HG03469 (cell line): Measurements from ENCODE around the gene PHF21A.
A peak's percentile ranks its signal among the peaks of the same experiment; 100 is the strongest.

Experiments
- ATAC-seq: cut with Tn5 transposase; IDR thresholded peaks from one replicate; pipeline ENCODE4 v1.9.1; 2021; ENCODE audit warnings: mild to moderate bottlenecking, moderate library complexity, moderate number of reproducible peaks; ENCODE audit not compliant: unreplicated experiment

PHF21A gene

DNA sequence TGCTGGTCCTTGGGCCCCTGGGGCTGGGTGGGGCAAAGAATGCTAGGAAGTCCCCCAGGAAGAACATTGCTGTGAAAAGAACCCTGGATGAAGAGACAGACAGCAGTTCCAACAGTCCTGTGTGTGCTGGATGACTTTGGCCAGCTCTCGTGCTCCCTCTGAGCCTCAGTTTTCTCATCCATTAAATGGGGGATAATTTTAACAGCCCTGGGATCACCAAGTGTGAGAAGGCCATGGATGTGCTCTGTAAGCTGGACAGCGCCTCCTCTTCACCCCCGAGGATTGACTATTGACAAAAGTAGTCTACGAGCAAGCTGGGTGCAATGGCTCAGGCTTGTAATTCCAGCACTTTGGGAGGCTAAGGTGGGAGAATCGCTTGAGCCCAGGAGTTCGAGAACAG, 196.3 kb downstream of the PHF21A start:
- ATAC-seq = no peak

DNA sequence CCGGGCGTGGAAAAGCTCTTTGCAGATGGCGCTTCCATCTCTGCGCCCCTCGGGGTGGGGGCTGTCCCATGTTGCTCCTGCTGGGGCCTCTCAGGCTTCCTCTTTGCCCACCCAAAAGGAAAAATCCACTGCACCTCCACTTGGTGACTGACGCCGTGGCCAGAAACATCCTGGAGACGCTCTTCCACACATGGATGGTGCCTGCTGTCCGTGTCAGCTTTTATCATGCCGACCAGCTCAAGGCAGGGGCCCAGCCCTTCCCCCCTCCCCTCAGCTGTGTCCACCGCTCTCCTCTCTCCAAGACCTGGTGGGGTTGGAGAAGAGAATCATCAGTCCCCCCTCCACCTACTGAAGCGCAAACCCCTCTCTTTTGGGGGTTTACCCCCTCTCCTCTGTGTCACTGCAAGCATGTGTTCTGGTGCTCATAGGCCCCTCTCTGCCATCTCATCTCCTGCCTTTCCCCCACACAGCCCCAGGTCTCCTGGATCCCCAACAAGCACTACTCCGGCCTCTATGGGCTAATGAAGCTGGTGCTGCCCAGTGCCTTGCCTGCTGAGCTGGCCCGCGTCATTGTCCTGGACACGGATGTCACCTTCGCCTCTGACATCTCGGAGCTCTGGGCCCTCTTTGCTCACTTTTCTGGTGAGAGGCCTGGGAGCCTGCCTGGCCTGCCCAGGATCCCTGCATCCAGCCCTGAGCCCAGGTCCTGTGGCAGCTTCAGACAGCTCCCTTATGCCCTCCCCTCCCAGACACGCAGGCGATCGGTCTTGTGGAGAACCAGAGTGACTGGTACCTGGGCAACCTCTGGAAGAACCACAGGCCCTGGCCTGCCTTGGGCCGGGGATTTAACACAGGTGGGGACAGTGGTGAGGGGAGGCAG, 197.0 kb downstream of the PHF21A start:
- no peak for ATAC-seq

DNA sequence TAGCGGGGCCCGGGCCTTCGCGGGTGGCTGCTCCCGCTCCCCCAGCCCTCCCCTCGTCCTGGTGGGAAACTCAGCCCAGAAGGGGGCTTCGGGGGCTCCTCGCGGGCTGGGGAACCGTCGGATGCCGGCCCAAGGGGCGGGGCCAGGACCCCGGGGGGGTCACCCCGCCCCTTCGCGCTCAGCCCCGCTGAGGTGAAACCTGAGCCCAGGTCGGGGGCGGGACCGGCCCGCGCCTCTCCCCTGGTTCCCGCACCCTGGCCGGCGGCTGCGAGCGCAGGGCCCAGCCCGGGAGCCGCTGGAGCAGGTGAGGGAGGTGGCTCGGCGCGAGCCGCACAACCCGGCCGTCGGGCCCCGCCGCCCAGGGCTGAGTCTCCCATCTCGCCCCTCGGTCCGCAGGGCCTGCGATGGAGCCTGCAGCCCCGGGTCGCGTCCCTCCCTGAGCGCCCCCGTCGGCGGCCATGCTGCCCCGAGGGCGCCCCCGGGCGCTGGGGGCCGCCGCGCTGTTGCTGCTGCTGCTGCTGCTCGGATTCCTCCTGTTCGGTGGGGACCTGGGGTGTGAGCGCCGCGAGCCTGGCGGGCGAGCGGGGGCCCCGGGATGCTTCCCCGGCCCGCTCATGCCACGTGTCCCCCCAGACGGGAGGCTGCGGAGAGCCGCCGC, 198.7 kb downstream of the PHF21A start, which contains the start of gene LARGE2:
LARGE2 (plus strand) TSS at position 232 of the 658 bp plus-strand sequence; CDS start at position 459, 227 bp downstream.
- ATAC-seq = no peak

DNA sequence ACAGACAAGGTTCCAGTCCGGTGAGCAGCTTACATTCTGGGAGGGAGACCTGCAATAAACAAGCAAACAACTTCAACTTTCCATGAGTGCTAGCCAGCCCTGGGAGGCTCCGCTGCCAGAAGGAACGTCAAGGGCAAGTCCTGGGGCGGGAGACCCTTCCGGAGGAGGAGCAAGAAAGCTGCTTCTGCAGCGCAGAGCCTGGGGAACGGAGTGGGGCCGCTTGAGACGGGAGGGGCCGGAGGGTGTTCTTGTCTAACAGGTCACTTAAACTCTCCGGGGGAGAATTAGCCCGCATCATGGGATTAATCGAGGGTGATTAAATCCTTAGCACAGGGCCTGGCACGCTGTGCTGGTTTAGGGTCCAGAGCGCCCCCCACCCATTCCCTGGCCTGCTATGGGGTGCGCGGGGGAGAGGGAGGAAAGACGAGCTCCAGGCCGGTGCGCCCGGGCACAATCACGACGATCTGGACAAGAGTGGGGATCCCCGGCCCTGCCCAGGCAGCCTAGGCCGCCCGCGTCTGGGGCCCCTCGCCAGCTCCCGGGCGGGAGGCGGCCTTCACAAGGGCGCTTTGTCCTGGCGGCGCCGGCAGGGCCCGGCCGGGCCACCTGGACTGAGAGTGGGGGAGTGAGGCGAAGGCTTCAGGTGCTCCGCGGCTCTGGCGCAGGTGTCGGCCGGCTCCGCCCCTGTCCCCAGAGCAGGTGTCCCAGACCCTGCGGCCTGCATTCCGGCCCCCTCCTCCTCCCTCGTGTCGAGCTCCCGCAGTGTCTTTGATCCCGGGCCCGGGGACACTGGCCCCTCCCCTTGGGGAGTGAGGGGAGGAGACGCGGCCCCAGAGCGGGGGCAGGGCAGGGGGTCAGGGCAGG, 199.5 kb downstream of the PHF21A start:
- ATAC-seq = no peak

DNA sequence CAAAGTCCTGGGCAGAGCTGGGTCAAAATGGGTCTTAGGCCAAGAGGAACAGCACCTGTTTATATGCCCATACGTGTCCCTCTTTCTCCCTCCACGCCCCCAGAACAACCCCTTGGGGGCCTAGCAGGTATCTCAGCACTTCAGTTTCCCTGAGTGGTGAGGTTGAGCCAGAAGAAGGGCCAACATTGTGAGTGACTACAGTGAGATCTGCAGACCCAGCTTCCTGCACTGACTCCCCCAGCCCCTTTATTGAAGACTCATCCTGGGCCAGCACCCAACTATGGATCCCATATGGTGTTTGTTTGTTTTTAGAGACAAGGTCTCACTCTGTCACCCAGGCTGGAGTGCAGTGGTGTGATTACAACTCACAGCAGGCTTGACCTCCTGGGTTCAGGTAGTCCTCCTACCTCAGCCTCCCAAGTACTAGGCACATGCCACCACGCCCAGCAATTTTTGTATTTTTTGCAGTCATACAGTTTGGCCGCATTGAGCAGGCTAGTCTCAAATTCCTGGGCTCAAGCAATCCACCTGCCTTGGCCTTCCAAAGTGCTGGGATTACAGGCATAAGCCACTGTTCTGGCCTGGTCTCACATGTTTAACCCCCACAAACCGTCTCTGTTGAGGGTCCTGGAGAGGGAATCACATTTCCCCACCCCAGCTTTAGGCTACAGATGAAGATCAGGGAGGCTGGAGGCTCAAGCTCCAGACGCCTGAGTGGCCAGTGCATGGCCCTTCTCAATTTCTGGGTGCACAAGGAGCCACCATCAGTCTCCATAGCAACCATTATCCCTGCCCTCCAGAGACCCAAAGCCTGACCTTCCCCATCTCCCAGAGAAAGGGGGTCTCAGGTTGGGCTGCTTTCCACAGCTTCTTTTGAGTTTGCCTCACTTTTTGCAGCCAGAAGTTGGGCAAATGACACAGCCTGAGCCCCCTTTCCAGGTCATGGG, 200.4 kb downstream of the PHF21A start:
- ATAC-seq = no peak

DNA sequence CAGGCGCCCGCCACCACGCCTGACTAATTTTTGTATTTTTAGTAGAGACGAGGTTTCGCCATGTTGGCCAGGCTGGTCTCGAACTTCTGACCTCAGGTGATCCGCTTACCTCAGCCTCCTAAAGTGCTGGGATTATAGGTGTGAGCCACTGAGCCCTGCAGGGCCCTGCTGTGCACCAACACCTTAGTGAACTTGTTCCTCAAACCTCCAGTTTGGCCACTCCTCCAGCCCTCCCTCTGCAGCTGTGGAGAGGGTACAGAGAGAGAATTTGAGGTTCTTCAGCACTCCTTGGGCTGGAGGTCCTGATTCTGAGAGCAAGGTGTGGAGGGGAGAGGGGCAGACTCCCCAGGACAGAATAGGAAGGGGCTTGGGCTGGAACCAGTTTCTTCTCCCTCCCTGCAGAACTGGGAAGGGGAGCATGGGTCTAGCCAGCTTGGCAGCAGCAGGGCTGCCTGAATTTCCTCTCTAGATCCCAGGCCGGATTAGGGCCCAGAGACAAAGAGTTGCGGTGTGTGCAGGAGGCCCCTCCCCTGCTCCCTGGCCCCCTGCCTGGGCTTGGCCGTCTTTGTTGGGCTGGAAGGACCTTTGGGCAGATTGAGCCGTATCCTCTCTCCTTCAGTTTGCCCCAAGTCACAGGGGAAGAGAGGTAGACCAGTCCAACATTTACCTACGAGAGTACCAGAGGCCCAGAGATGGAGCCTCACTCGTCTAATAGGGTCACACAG, 201.3 kb downstream of the PHF21A start:
- ATAC-seq = no peak

DNA sequence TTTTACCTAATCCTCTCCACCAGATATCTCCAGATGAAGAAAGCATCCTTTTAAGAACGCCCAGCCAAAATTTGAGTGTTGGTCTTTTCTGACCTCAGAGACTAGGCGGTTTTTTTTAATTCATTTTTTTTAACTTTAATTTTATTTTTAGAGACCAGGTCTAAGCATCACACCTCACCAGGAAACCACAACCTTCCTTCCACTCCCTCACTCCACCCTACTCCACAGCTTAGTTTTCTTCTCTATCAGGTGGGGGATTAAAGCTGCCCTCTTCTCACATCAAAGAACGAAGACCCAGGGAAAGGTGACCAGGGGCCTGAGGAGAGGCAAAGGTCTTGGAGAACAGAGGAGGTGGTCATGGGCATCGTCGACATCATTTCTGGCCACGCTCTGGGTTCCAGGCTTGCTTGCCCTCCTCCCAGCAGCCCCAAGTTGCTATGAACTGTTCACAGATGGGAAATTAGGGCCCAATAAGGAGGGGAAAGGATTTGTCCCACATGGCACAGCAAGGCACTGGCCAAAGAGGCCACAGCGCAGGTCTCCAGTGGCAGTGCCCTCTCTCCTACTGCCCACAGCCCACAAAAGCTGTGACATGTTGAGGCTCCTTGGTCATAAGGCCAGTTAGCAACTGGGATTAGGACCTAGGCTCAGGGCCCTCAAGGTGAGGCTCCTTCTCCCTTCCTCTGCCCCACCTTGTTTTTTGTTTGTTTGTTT, 202.1 kb downstream of the PHF21A start:
- no peak for ATAC-seq

DNA sequence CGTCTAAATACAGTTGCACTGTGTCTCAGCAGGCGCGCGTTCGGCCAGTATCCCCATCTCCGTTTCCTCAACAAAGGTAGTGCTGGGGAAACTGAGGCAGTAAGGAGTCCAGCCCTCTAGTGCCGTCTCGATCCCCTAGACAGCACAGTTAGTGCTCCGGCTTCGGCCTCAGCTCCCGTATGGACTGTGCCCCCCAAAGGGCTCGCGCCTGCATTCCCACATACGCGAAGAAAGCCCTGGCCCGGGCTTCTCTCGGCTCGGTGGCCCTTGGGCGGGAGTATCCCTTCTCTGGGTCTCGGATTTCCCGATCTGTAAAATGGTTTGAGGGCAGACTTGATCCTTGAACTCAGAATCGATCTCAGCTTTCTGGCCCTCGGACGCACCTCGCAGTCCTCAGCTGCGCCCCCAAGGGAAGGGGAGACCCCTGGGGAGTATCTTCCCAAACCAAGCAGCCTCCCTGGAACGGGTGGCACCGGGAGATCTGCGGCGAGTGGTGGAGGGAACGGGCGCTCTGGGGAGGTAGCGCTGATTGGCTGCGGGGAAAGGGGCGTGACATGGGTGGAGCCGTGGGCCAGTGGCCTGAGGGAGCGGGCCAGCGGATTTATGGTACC, 202.8 kb downstream of the PHF21A start:
- ATAC-seq = no peak

DNA sequence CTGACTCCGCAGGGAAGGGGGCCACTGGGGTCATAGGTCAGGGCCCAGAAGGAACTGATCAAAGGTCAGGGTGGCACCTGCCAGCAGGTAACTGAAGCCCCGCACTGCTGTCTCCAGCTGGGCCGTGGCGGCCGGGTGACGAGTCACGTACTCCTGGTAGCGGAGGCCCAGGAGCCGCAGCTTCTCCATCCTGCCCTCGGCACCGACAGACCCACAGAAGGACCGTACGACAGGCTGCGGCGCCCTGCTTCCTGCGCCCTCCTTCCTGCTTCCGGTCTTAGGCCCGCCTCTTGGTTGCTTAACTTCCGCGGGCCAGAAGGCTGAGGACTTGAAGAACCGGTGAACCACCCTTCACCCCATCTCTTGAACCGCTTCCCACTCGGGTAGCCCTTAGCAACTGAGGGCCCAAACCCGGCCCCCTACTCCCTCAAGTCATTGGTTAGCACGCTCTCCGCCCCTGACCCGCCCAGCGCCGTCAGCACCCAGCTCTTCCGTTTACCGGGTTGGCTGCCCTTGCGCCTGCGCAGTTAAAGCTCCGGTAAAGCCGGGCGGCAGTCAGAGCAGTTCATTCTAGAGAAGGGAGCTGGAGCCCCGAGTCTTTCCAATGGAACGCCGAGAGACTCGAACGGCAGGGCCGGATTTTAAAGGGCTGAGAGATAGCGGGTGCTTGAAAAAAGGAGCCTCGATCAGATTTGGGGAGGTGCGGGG, 203.5 kb downstream of the PHF21A start, which contains the start of gene PEX16:
PEX16 (minus strand) TSS at position 255 of the 708 bp plus-strand sequence; CDS start at position 189, 66 bp downstream.
- ATAC-seq = peak; percentile 72

DNA sequence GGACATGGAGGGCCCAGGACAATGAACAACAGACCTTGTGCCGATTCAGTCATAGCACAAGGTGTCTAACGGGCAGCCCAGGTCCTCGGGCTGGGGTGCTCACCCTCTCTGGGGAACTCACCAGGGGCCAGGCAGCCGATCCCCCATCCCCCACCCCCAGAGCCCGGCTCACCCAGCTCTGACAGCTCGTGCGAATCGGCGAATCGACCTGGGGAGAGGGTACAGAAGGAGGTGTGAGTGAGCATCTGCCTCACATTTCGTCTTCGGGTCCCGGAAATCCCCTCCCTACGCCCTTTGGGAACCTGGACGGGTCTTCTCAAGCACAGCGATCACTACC, 204.0 kb downstream of the PHF21A start:
- no peak for ATAC-seq

DNA sequence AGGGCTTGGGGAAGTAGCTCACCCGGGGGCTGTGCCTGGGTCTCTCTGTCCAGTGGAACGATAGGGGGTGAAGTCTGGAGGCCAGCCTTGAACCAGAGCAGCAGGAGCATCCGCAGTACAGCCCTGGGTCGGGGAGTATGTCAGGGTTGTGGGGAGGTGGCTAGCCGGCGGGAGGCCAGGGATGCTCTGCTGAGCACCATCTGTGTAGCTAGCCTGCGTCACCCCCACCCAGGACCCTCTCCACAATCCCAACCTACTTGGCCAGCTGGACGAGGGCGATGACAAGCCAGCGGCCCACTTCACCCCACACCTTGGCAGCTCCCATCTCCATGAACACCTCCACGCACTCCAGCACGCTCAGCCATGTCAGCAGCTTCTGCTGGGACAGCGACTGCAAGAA, 205.8 kb downstream of the PHF21A start:
- ATAC-seq = no peak

DNA sequence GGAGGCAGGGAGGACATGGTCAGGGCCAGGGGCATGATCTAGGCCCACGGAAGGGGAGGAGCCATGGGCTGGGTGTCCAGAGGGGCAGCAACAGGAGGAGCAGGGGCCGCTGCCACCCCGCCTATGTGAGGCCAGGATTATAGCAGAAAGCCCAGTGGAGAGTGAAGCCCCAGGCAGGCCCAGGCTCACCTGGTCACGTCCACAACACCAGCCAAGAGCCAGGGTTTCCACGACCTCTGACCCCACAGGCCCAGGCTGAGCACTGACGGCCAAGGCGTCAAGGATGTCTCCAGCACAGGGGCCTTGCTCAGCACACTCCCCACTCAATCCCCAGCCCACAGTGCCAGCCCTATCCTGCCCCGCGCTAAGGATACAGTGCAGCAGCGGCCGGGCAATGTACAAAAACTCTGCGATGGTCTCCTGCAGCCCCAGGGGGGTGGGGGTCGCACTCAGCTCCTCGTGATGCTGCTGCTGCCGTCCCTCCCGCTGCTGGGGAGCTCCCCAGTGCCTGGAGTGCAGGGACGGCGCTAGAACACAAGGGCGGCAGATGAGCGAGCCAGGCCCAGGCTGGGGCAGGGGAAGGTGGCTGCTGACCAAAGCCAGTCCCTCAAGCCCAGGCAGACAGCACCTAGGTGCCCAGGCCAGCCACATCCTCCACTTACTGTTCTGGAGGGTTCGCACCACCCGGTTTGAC, 207.2 kb downstream of the PHF21A start:
- no peak for ATAC-seq

DNA sequence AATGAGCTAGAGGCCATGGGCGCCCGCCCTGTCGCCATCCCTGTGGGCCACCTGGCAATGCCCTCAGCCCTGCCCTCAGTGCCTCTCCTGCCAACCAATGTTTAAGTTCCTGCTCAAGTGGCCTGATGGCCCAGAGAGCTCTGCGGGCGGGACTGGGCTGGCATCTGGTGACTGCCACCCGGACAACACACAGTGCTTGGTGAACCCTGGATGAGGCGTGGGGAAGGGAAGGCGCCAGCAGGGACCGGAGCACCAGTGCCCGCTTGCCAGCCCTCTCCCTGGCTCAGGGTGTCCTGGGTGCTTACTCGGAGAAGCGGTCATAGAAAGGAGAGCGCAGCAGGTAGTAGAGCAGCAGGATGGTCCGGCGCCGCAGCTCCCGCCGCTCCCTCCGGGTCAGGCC, 207.7 kb downstream of the PHF21A start:
- no peak for ATAC-seq

DNA sequence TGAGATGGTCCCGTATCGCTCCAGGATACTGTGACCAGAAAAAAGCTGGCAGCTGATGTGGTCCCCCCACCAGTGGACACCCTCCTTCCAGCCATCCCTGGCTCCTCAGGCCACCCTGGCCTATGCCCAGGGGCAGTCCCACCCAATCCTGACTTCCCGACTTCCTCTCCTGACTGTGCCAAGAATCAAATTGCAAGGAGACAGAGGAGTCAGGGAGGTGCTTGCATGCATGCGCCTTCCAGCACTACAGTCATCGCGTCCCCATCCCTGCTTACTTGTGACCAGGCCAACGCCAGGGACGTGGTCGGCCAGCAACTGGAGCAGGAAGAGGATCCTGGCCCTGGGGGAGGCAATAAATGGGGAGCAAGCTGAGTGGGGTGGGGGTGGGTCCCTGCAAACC, 210.6 kb downstream of the PHF21A start:
- no peak for ATAC-seq

DNA sequence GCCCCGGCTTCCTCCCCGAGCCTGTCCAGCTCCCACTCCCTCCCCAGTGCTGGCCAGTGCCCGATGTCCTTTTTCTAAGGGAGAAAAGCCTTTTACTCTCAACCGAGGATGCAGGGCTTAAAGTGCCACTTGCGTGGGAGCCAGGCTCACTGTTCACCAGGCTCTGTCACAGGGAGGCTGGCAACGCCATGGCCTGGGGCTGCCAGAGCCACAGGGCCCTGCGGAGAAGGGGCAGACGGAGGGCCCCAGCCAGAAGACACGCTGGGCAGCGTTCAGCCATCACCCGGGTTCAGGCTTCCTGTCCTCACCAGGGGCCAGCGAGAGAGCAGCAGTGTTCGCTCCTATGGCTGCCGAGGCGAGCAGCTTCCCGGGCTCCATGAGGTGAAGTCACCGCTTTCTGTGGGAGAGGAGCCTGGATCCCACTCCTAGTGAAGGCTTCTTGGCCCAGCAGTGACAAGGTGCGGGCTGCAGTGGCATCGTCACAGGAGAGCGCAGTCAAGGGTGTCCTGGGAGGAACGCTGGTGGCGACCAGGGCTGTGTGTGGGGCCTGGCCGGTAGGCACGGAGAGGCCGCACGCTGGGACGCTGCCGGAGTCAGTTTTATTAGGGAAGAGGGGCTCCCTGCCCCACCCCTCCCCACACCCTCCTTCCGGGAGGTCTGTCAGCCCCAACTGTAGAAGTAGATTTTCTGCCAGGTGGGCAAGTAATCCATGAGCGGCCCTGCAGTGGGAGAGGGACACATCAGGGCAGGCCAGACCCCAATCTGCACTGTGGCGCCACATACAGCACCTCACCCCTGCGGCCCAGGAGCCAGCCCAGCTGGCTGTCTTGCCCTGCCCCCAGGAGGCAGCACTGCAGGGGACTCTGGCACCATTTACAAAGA, 211.4 kb downstream of the PHF21A start:
- no peak for ATAC-seq

DNA sequence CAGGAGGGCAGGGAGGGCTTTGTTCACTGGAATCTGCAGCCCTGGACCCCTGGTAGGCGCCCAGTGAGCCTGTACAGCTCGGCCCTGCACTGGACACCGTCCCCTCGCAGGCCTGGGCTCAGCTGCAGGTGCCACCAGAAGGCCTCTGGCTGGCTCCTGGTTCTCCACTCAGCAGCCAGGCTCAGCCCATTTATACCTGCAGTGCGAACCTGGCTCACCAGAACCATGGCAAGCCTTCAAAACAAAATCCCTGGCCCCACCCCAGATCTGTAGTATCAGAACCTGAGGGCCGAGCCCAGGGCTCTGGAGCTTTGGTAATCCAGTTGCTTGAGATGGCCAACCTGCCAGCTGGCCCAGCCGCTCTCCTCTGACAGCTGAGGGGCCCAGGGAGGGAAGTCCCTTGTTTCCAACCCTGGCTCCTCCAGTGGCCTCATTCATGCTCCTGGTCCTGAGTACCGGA, 213.3 kb downstream of the PHF21A start:
- no peak for ATAC-seq
